Mesenchymal stem cell (in vitro differentiated cells and primary cell): Measurements from ENCODE around the gene SEZ6.

Experiments
- DNase-seq: peaks from one replicate; pipeline ENCODE4 v3.0.0-alpha.2; 2013
- H2AFZ ChIP-seq: one replicate; pipeline ENCODE4 v1.6.1; 2013; ENCODE audit warnings: low read depth, mild to moderate bottlenecking, control low read depth, inconsistent platforms, low read length, moderate library complexity
- H2AK5ac ChIP-seq: 2 replicates; pipeline ENCODE4 v1.6.1; 2013; ENCODE audit warnings: low read length, moderate library complexity, mild to moderate bottlenecking, inconsistent platforms; ENCODE audit not compliant: severe bottlenecking
- H2BK120ac ChIP-seq: one replicate; pipeline ENCODE4 v1.6.1; 2013; ENCODE audit warnings: low read depth, mild to moderate bottlenecking, inconsistent platforms, low read length, moderate library complexity
- H2BK12ac ChIP-seq, 2 experiments: one replicate each; pipeline ENCODE4 v1.6.1; 2013; ENCODE audit warnings: inconsistent platforms in 2 of 2, low read length in 2 of 2, mild to moderate bottlenecking in 2 of 2, moderate library complexity in 2 of 2, control low read depth in 1 of 2
- H2BK15ac ChIP-seq: one replicate; pipeline ENCODE4 v1.6.1; 2013; ENCODE audit warnings: mild to moderate bottlenecking, low read depth, inconsistent platforms; ENCODE audit not compliant: poor library complexity, severe bottlenecking
- H2BK5ac ChIP-seq: 2 replicates; pipeline ENCODE4 v1.6.1; 2013; ENCODE audit warnings: low read depth, mild to moderate bottlenecking, low read length, control low read depth, inconsistent platforms; ENCODE audit not compliant: poor library complexity, severe bottlenecking
- H3K14ac ChIP-seq, 2 experiments: one replicate each; pipeline ENCODE4 v1.6.1; 2013; ENCODE audit warnings: inconsistent platforms in 2 of 2, low read length in 2 of 2, control low read depth in 1 of 2, mild to moderate bottlenecking in 1 of 2, moderate library complexity in 1 of 2
- H3K18ac ChIP-seq, 2 experiments: one replicate each; pipeline ENCODE4 v1.6.1; 2013; ENCODE audit warnings: inconsistent platforms in 2 of 2, low read length in 2 of 2, control low read depth in 1 of 2, low read depth in 1 of 2, mild to moderate bottlenecking in 1 of 2
- H3K23ac ChIP-seq, 2 experiments: one replicate each; pipeline ENCODE4 v1.6.1; 2013; ENCODE audit warnings: inconsistent platforms in 2 of 2, low read length in 2 of 2, mild to moderate bottlenecking in 2 of 2, moderate library complexity in 2 of 2, control low read depth in 1 of 2
- H3K27ac ChIP-seq: 2 replicates; pipeline ENCODE4 v1.5.1; 2013; ENCODE audit warnings: mild to moderate bottlenecking, moderate library complexity, low read length, control low read depth, inconsistent platforms; ENCODE audit not compliant: poor library complexity, severe bottlenecking
- H3K27me3 ChIP-seq, 2 experiments: 2 replicates each; pipeline versions ENCODE4 v1.6.1 to v1.7.0; 2013; ENCODE audit warnings: low read length in 2 of 2, mild to moderate bottlenecking in 2 of 2, moderate library complexity in 2 of 2, control low read depth in 1 of 2, inconsistent platforms in 1 of 2; ENCODE audit not compliant: control insufficient read depth in 1 of 2, insufficient read depth in 1 of 2
- H3K36me3 ChIP-seq, 2 experiments: 2 replicates each; pipeline versions ENCODE4 v1.6.1 to v1.7.0; 2013; ENCODE audit warnings: low read length in 2 of 2, control low read depth in 1 of 2, inconsistent platforms in 1 of 2, low read depth in 1 of 2, mild to moderate bottlenecking in 1 of 2; ENCODE audit not compliant: insufficient read depth in 2 of 2, control insufficient read depth in 1 of 2
- H3K4ac ChIP-seq, 2 experiments: one replicate each; pipeline ENCODE4 v1.6.1; 2013; ENCODE audit warnings: inconsistent platforms in 2 of 2, low read length in 2 of 2, mild to moderate bottlenecking in 2 of 2, moderate library complexity in 2 of 2, control low read depth in 1 of 2, low read depth in 1 of 2
- H3K4me1 ChIP-seq: 2 replicates; pipeline ENCODE4 v1.6.1; 2013; ENCODE audit warnings: low read depth, low read length, control low read depth; ENCODE audit not compliant: control insufficient read depth, insufficient read depth
- H3K4me2 ChIP-seq: 2 replicates; pipeline ENCODE4 v1.6.1; 2013; ENCODE audit warnings: low read length, mild to moderate bottlenecking, inconsistent platforms; ENCODE audit not compliant: poor library complexity, severe bottlenecking
- H3K4me3 ChIP-seq, 2 experiments: 2 replicates each; pipeline versions ENCODE4 v1.5.1 to v1.7.0; 2013; ENCODE audit warnings: low read length in 2 of 2, mild to moderate bottlenecking in 2 of 2, control low read depth in 1 of 2, low read depth in 1 of 2; ENCODE audit not compliant: insufficient read depth in 1 of 2
- H3K79me1 ChIP-seq: replicated peaks from 2 replicates; pipeline ENCODE4 v1.6.1; 2013; ENCODE audit warnings: mild to moderate bottlenecking, control low read depth, low read length, inconsistent platforms; ENCODE audit not compliant: poor library complexity, severe bottlenecking
- H3K9ac ChIP-seq: 2 replicates; pipeline ENCODE4 v1.7.0; 2013; ENCODE audit warnings: mild to moderate bottlenecking, low read length, moderate library complexity
- H3K9me3 ChIP-seq: 2 replicates; pipeline ENCODE4 v1.7.0; 2013; ENCODE audit warnings: mild to moderate bottlenecking, low read length; ENCODE audit not compliant: control insufficient read depth
- H4K8ac ChIP-seq: one replicate; pipeline ENCODE4 v1.6.1; 2013; ENCODE audit warnings: inconsistent platforms, mild to moderate bottlenecking, low read length, moderate library complexity
- H4K91ac ChIP-seq: one replicate; pipeline ENCODE4 v1.6.1; 2013; ENCODE audit warnings: mild to moderate bottlenecking, low read length, inconsistent platforms
- WGBS: methylation state at CpG from one replicate; pipeline ENCODE4 v1.1.7; 2013; ENCODE audit warnings: mixed read lengths; 5-methylcytosine and 5-hydroxymethylcytosine counted together

The SEZ6 gene

DNA sequence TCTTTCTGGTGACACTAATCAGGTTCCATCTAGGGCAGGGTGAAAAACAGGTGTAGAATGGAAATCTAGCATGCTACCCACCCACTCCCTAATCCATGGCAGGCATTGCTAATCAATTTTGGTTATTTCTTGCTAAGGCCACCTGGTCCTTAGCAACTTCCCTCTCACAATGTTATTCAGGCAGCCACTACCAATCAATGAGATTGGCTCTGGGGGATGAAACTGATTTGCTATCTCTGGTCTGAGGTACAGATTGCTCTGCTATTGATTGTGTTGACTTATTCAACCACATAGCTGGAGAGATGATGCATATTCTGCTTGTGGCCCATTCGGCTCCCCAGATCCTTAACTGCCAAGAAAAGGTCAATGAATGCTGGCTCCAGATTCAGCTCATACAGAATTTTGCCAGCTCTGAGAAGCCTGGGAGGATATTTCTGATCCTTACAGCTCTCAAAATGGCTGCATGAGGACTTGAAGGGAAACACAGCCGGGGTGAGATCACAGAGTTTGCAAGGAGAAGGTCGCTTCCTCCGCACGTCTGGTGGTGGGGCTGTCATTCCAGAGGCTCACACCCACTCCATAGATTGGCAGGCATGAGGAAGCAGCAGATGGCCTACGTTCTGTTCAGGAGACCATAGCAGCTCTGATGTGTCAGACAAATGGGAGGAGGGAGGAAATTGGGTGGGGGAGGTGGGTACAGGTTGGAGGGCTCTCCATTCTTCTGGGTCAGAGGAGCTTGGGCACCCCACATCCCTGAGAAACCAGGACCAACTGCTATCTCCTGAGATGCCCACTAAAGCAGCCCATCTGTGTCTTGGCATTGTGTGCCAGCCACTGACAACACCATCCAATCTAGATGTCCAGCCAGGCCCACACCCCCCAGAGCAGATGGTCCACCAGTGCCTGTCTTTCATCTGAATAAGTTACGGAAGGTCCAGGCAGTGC is 22.3 kb downstream of the SEZ6 start:
- H3K4me3 ChIP-seq, result no peak overlapping the region
- no peaks in the 10 kb centered on the region for H3K79me1 ChIP-seq
- H2BK12ac ChIP-seq, result no peak overlapping the region
- no peak overlapping the region for H2AFZ ChIP-seq
- no peak overlapping the region for H3K4ac ChIP-seq
- H2BK15ac ChIP-seq, result no peak overlapping the region
- 62% methylated on average over 7 of the region's 7 CpGs for WGBS
- H3K9ac ChIP-seq, result no peak overlapping the region
- no peak overlapping the region for H4K91ac ChIP-seq
- no peak overlapping the region for H2BK120ac ChIP-seq
- no peak for DNase-seq
- no peak overlapping the region for H3K4me2 ChIP-seq
- H3K9me3 ChIP-seq, result no peaks in the 10 kb centered on the region
- no peak overlapping the region for H3K27ac ChIP-seq
- H3K23ac ChIP-seq, result peak overlapping the region in 1 of 2 experiments; percentile 43
- no peak overlapping the region for H3K14ac ChIP-seq
- no peak overlapping the region for H2AK5ac ChIP-seq
- H2BK5ac ChIP-seq, result no peak overlapping the region
- peaks cover 12% of the 10 kb centered on the region for H3K4me1 ChIP-seq
- H3K27me3 ChIP-seq, result peaks cover 75 to 89% of the 10 kb centered on the region in 2 experiments
- no peak overlapping the region for H3K18ac ChIP-seq
- no peaks in the 10 kb centered on the region for H3K36me3 ChIP-seq
- H4K8ac ChIP-seq, result no peak overlapping the region

DNA sequence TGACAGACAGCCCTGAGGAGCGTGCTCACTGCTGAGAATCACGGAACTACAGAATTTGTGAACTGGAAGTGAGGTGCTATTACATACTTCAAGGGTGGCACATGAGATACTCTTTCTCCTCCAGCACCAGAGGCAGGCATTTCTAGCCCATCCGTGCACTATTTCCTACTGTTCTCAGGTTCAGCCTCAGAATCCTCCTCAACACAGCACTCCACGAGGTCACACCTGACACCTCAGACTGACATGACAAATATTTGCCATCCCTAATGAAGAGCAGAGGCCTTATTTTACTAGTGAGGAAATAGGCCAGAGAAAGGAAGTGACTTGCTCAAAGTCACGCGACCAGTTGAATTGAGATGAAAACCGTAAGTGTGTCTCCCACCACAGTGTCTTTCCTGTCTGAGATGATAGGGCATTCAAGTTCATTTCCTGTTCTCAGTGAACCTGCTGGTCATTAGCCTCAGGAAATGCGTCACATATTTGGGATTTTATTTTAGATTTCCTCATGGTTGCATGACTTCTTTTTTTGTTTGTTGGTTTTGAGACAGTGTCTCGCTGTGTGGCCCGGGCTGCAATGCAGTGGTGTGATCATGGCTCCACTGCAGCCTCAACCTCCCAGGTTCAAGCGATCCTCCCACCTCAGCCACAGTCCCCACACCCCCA is 23.6 kb downstream of the SEZ6 start:
- no peak overlapping the region for H3K18ac ChIP-seq

GRCh38 chr17:28978356-28978964 is 27.4 kb downstream of the SEZ6 start:
- no peaks in the 10 kb centered on the region for H3K9me3 ChIP-seq
- H3K9ac ChIP-seq, result no peak overlapping the region
- no peaks in the 10 kb centered on the region for H3K36me3 ChIP-seq
- H2AFZ ChIP-seq, result no peak overlapping the region
- H4K8ac ChIP-seq, result no peak overlapping the region
- no peak overlapping the region for H2BK5ac ChIP-seq
- H3K79me1 ChIP-seq, result no peaks in the 10 kb centered on the region
- no peak overlapping the region for H4K91ac ChIP-seq
- H3K27me3 ChIP-seq, result peaks cover 73 to 89% of the 10 kb centered on the region in 2 experiments
- no peak overlapping the region for H2AK5ac ChIP-seq
- WGBS, result 82% methylated on average over 2 of the region's 2 CpGs
- H3K4ac ChIP-seq, result no peak overlapping the region
- H3K4me2 ChIP-seq, result no peak overlapping the region
- H2BK12ac ChIP-seq, result no peak overlapping the region
- no peak overlapping the region for H3K18ac ChIP-seq
- H3K14ac ChIP-seq, result no peak overlapping the region
- no peak for DNase-seq
- no peak overlapping the region for H2BK120ac ChIP-seq
- no peak overlapping the region for H3K27ac ChIP-seq
- H3K4me1 ChIP-seq, result peaks cover 2% of the 10 kb centered on the region
- H3K4me3 ChIP-seq, result no peak overlapping the region
- H2BK15ac ChIP-seq, result no peak overlapping the region
- no peak overlapping the region for H3K23ac ChIP-seq

More for the DNA sequence above, 23.6 kb downstream of the SEZ6 start:
- no peaks in the 10 kb centered on the region for H3K36me3 ChIP-seq
- H3K9me3 ChIP-seq, result no peaks in the 10 kb centered on the region
- H2BK5ac ChIP-seq, result no peak overlapping the region
- H3K79me1 ChIP-seq, result no peaks in the 10 kb centered on the region
- H3K4me3 ChIP-seq, result no peak overlapping the region
- H4K8ac ChIP-seq, result no peak overlapping the region
- H2AFZ ChIP-seq, result no peak overlapping the region
- no peak overlapping the region for H2BK12ac ChIP-seq
- no peak overlapping the region for H4K91ac ChIP-seq
- peak; percentile 62 for DNase-seq
- no peak overlapping the region for H3K27ac ChIP-seq
- WGBS, result 68% methylated on average over 10 of the region's 11 CpGs
- H3K4me2 ChIP-seq, result no peak overlapping the region
- no peak overlapping the region for H3K9ac ChIP-seq
- H2BK120ac ChIP-seq, result no peak overlapping the region
- no peak overlapping the region for H2AK5ac ChIP-seq
- H3K14ac ChIP-seq, result no peak overlapping the region
- no peak overlapping the region for H3K4ac ChIP-seq
- H2BK15ac ChIP-seq, result no peak overlapping the region
- H3K27me3 ChIP-seq, result peaks cover 75 to 89% of the 10 kb centered on the region in 2 experiments
- H3K23ac ChIP-seq, result no peak overlapping the region
- H3K4me1 ChIP-seq, result peaks cover 12% of the 10 kb centered on the region
